WTC11 (cell line): ENCODE results near the gene NNT. TPM values are rescaled to one million over a fixed set of nuclear protein-coding genes. Genes with fewer than 3 reads are reported as not detected.

ENCODE experiments used
- ATAC-seq: fragments of 200-7000 bp; cut with Tn5 transposase; 2 replicates; pipeline ENCODE4 v1.10.0; 2021; ENCODE audit warnings: mild to moderate bottlenecking, moderate library complexity
- CTCF ChIA-PET: fragments of 300-600 bp; sonication (Branson Sonifier 250); formaldehyde crosslinking; loops from one replicate; lab custom pipeline; 2021; ENCODE audit warnings: antibody characterized with exemption; lab: Charles Lee
- POLR2A ChIA-PET: fragments of 350-600 bp; sonication (Branson Sonifier 250); formaldehyde crosslinking; loops from one replicate; lab custom pipeline; 2021; ENCODE audit warnings: antibody characterized with exemption; lab: Charles Lee
- DNase-seq: peaks from one replicate; pipeline ENCODE4 v3.0.0; 2021; ENCODE audit warnings: low spot score
- H3K27ac Mint-ChIP-seq: 2 replicates; pipeline ENCODE4 v1.8.0; 2021; ENCODE audit warnings: mixed read lengths
- H3K27me3 Mint-ChIP-seq: 2 replicates; pipeline ENCODE4 v1.8.0; 2021; ENCODE audit warnings: low read depth, mild to moderate bottlenecking, moderate library complexity, mixed read lengths
- H3K36me3 Mint-ChIP-seq: 2 replicates; pipeline ENCODE4 v1.8.0; 2021; ENCODE audit warnings: mixed read lengths
- H3K4me1 Mint-ChIP-seq: 2 replicates; pipeline ENCODE4 v1.8.0; 2022; ENCODE audit warnings: mixed read lengths
- H3K4me3 Mint-ChIP-seq: 2 replicates; pipeline ENCODE4 v1.8.0; 2021; ENCODE audit warnings: mild to moderate bottlenecking, moderate library complexity, mixed read lengths
- H3K9me3 Mint-ChIP-seq: 2 replicates; pipeline ENCODE4 v1.8.0; 2021; ENCODE audit warnings: mixed read lengths
- CBFB ChIP-seq: sonication (generic); formaldehyde crosslinking; IDR thresholded peaks from 2 replicates; pipeline ENCODE4 v1.8.1; 2022; ENCODE audit warnings: mild to moderate bottlenecking, low read depth, missing genetic modification reagents
- E2F1 ChIP-seq: sonication (generic); formaldehyde crosslinking; IDR thresholded peaks from 2 replicates; pipeline ENCODE4 v1.8.0; 2022; ENCODE audit warnings: mild to moderate bottlenecking, missing genetic modification reagents
- GRHL2 ChIP-seq: fragments of 250-450 bp; sonication (Bioruptor Pico); IDR thresholded peaks from 2 replicates; pipeline ENCODE4 v1.8.0; 2022; ENCODE audit warnings: mild to moderate bottlenecking, moderate library complexity; ENCODE audit not compliant: insufficient replicate concordance, severe bottlenecking
- HMGA2 ChIP-seq: fragments of 250-450 bp; sonication (Bioruptor Pico); IDR thresholded peaks from 2 replicates; pipeline ENCODE4 v1.4.0; 2021; ENCODE audit warnings: mild to moderate bottlenecking, moderate library complexity
- IRF2 ChIP-seq: sonication (generic); formaldehyde crosslinking; IDR thresholded peaks from 2 replicates; pipeline ENCODE4 v1.8.0; 2022; ENCODE audit warnings: low read depth, missing genetic modification reagents, borderline replicate concordance
- KAT7 ChIP-seq: sonication (generic); formaldehyde crosslinking; IDR thresholded peaks from 2 replicates; pipeline ENCODE4 v1.8.1; 2023; ENCODE audit warnings: missing genetic modification reagents, mild to moderate bottlenecking, borderline replicate concordance
- RELA ChIP-seq: sonication (generic); formaldehyde crosslinking; IDR thresholded peaks from 2 replicates; pipeline ENCODE4 v1.8.1; 2022; ENCODE audit warnings: missing genetic modification reagents, mild to moderate bottlenecking, borderline replicate concordance
- SMAD4 ChIP-seq: sonication (generic); formaldehyde crosslinking; IDR thresholded peaks from 2 replicates; pipeline ENCODE4 v1.8.0; 2022; ENCODE audit warnings: mild to moderate bottlenecking, missing genetic modification reagents
- TCF7 ChIP-seq: sonication (generic); formaldehyde crosslinking; IDR thresholded peaks from 2 replicates; pipeline ENCODE4 v1.8.0; 2022; ENCODE audit warnings: mild to moderate bottlenecking, low read depth, missing genetic modification reagents, moderate library complexity
- TEAD4 ChIP-seq: sonication (generic); formaldehyde crosslinking; IDR thresholded peaks from 2 replicates; pipeline ENCODE4 v1.8.0; 2022; ENCODE audit warnings: mild to moderate bottlenecking, missing genetic modification reagents
- ZNF138 ChIP-seq: sonication (generic); formaldehyde crosslinking; conservative IDR thresholded peaks from 2 replicates; pipeline ENCODE4 v1.8.1; 2022; ENCODE audit warnings: mild to moderate bottlenecking, moderate library complexity, missing genetic modification reagents
- ZNF263 ChIP-seq: sonication (generic); formaldehyde crosslinking; IDR thresholded peaks from 2 replicates; pipeline ENCODE4 v1.8.1; 2022; ENCODE audit warnings: low read depth, mild to moderate bottlenecking, moderate library complexity, missing genetic modification reagents
- ZNF317 ChIP-seq: sonication (generic); formaldehyde crosslinking; IDR thresholded peaks from 2 replicates; pipeline ENCODE4 v1.8.1; 2023; ENCODE audit warnings: low read depth, mild to moderate bottlenecking, moderate library complexity, missing genetic modification reagents, borderline replicate concordance
- ZNF396 ChIP-seq: fragments of 250-450 bp; sonication (Bioruptor Pico); IDR thresholded peaks from 2 replicates; pipeline ENCODE4 v1.8.0; 2021; ENCODE audit warnings: mild to moderate bottlenecking, moderate library complexity, borderline replicate concordance
- total RNA-seq: library from RNA; stranded (reverse); gene quantifications from 3 replicates; pipeline ENCODE4 v1.2.3, GENCODE V29; 2021
- TF ChIP-seq, protein P1 (sequence below): sonication (generic); formaldehyde crosslinking; IDR thresholded peaks from 2 replicates; pipeline ENCODE4 v1.8.1; 2022; ENCODE audit warnings: low read depth, missing genetic modification reagents, borderline replicate concordance
- TF ChIP-seq, protein P2 (sequence below): fragments of 250-450 bp; sonication (Bioruptor Pico); IDR thresholded peaks from 2 replicates; pipeline ENCODE4 v1.8.0; 2021; ENCODE audit warnings: mild to moderate bottlenecking
- TF ChIP-seq, protein P3 (sequence below): sonication (generic); formaldehyde crosslinking; IDR thresholded peaks from 2 replicates; pipeline ENCODE4 v1.8.1; 2022; ENCODE audit warnings: missing genetic modification reagents, borderline replicate concordance
- TF ChIP-seq, protein P4 (sequence below): sonication (generic); formaldehyde crosslinking; conservative IDR thresholded peaks from 2 replicates; pipeline ENCODE4 v1.8.1; 2023; ENCODE audit warnings: mild to moderate bottlenecking, low read depth, missing genetic modification reagents, moderate library complexity

The NNT gene
- total RNA-seq, 1 experiment from 2014 or later, result 37.6 TPM

GRCh38 chr5:43608406-43608805 lies 5.4 kb downstream of the NNT start (continued):
- TF ChIP-seq E2F1 (no peak), TEAD4 (CRISPR knock-in tag) (no peak), RELA (CRISPR knock-in tag) (no peak), ZNF317 (CRISPR knock-in tag) (no peak), SMAD4 (CRISPR knock-in tag) (no peak)

GRCh38 chr5:43609752-43610151 lies 6.8 kb downstream of the NNT start:
- Mint-ChIP-seq H3K27me3 (no peaks in the 10 kb centered on the region), H3K9me3 (peaks cover 19% of the 10 kb centered on the region), H3K36me3 (peaks cover 22% of the 10 kb centered on the region), H3K27ac (no peak overlapping the region), H3K4me3 (no peak overlapping the region), H3K4me1 (0 out of 2 replicates have a peak, but pooled peaks cover 4% of the 10 kb centered on the region)
- POLR2A ChIA-PET, result no interaction called here
- TF ChIP-seq GRHL2 (no peak), CBFB (CRISPR knock-in tag) (no peak), SMAD4 (CRISPR knock-in tag) (no peak), E2F1 (no peak), TCF7 (CRISPR knock-in tag) (no peak), ZNF263 (CRISPR knock-in tag) (no peak), HMGA2 (CRISPR knock-in tag) (no peak), IRF2 (no peak), KAT7 (CRISPR knock-in tag) (no peak), ZNF396 (CRISPR knock-in tag) (no peak), ZNF138 (no peak)
- TF ChIP-seq, protein P1, sequence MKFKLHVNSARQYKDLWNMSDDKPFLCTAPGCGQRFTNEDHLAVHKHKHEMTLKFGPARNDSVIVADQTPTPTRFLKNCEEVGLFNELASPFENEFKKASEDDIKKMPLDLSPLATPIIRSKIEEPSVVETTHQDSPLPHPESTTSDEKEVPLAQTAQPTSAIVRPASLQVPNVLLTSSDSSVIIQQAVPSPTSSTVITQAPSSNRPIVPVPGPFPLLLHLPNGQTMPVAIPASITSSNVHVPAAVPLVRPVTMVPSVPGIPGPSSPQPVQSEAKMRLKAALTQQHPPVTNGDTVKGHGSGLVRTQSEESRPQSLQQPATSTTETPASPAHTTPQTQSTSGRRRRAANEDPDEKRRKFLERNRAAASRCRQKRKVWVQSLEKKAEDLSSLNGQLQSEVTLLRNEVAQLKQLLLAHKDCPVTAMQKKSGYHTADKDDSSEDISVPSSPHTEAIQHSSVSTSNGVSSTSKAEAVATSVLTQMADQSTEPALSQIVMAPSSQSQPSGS (CRISPR knock-in tag), result no peak
- TF ChIP-seq, protein P2, sequence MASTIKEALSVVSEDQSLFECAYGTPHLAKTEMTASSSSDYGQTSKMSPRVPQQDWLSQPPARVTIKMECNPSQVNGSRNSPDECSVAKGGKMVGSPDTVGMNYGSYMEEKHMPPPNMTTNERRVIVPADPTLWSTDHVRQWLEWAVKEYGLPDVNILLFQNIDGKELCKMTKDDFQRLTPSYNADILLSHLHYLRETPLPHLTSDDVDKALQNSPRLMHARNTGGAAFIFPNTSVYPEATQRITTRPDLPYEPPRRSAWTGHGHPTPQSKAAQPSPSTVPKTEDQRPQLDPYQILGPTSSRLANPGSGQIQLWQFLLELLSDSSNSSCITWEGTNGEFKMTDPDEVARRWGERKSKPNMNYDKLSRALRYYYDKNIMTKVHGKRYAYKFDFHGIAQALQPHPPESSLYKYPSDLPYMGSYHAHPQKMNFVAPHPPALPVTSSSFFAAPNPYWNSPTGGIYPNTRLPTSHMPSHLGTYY (CRISPR knock-in tag), result no peak
- TF ChIP-seq, protein P3, sequence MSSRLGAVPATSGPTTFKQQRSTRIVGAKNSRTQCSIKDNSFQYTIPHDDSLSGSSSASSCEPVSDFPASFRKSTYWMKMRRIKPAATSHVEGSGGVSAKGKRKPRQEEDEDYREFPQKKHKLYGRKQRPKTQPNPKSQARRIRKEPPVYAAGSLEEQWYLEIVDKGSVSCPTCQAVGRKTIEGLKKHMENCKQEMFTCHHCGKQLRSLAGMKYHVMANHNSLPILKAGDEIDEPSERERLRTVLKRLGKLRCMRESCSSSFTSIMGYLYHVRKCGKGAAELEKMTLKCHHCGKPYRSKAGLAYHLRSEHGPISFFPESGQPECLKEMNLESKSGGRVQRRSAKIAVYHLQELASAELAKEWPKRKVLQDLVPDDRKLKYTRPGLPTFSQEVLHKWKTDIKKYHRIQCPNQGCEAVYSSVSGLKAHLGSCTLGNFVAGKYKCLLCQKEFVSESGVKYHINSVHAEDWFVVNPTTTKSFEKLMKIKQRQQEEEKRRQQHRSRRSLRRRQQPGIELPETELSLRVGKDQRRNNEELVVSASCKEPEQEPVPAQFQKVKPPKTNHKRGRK (CRISPR knock-in tag), result no peak
- TF ChIP-seq, protein P4, sequence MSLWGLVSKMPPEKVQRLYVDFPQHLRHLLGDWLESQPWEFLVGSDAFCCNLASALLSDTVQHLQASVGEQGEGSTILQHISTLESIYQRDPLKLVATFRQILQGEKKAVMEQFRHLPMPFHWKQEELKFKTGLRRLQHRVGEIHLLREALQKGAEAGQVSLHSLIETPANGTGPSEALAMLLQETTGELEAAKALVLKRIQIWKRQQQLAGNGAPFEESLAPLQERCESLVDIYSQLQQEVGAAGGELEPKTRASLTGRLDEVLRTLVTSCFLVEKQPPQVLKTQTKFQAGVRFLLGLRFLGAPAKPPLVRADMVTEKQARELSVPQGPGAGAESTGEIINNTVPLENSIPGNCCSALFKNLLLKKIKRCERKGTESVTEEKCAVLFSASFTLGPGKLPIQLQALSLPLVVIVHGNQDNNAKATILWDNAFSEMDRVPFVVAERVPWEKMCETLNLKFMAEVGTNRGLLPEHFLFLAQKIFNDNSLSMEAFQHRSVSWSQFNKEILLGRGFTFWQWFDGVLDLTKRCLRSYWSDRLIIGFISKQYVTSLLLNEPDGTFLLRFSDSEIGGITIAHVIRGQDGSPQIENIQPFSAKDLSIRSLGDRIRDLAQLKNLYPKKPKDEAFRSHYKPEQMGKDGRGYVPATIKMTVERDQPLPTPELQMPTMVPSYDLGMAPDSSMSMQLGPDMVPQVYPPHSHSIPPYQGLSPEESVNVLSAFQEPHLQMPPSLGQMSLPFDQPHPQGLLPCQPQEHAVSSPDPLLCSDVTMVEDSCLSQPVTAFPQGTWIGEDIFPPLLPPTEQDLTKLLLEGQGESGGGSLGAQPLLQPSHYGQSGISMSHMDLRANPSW, result no peak
- no peak; the same call in 1 of the 2 replicates for ATAC-seq
- no peak for DNase-seq
- CTCF ChIA-PET, result interaction anchor here (1.9 kb wide), 1 partner anchor 21 kb away, joined by 6 read pairs; no protein-coding TSS in a partner anchor
